ENCODE data around the gene SMPDL3A.
A peak's percentile ranks its signal among the peaks of the same experiment; 100 is the strongest.
"Not testable (repeated sequence)": the region's sequence is repeated elsewhere in the genome, so short reads cannot be mapped to it uniquely, and the experiment has no call there.

SMPDL3A gene

GRCh38 chr6:122789182-122790027 is at the start of gene SMPDL3A:
SMPDL3A (plus strand) TSS chr6:122789258; CDS start chr6:122789347, 89 bp downstream.
- peak; percentile 64 for DNase-seq (ENCODE audit: low spot score)

DNA sequence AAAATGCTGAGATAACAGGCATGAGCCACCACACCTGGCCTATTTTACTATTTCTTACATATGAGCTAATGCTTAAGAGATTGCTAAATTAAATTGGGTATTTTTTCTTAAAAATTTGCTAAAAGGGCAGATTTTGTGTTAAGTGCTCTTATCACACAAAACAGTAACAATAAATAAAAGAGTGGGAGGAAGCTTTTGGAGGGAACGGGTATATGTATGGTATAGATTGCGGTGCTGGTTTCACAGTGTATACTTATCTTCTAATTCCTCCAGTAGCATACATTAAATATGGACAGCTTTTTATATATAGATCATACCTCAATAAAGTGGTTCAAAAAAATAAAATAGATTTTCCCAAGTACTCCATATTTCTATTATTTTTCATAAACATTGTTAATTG is 49.0 kb upstream of the SMPDL3A start:
- no peak for DNase-seq (ENCODE audit: low spot score)

DNA sequence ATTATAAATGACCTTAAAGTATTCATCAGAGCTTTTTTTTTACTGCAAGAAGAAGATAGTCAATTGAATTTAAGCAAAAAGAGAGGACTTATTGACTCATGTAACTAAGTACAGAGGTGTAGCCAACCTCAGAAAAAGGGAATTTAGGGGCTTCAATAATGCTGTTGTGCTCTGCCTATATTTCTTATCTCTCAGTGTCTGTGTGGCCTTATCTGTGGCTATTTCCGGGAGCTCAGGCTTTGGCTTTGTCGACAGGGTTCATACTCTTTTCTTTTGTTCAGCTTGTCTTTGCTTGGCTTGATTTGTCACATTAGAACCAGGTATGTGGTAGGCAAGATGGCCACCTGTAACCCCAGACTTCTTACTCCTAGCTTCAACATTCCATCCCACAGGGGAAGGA is 48.1 kb upstream of the SMPDL3A start:
- DNase-seq (ENCODE audit: low spot score), result no peak

- not testable (repeated sequence) for DNase-seq (ENCODE audit: low spot score)
Measured at GRCh38 chr6:122744247-122744646, 44.8 kb upstream of the SMPDL3A start.

DNA sequence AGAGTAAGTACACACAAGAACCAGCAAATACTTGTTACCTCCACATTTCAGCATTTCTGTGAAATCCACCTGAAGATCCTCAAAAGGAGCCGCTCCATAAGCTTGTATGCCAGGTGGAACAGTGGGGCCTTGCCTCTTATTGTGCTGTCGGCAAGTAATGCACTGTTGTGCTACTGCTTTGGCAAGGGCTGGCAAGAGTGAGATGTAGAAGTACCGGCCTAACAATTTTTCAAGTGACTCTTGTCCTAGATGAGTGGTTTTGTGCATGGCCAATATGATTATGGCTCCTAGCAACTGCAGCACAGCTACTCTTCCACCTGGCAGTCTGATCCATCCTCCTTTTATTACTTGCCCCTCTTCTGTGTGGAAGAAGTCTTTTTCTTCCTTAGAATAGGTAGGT is 44.2 kb upstream of the SMPDL3A start:
- DNase-seq (ENCODE audit: low spot score), result not testable (repeated sequence)

- DNase-seq (ENCODE audit: low spot score), result no peak
Measured at GRCh38 chr6:122746688-122747087, 42.4 kb upstream of the SMPDL3A start.

- DNase-seq (ENCODE audit: low spot score), result no peak
Measured at GRCh38 chr6:122747573-122747972, 41.5 kb upstream of the SMPDL3A start.

- DNase-seq (ENCODE audit: low spot score), result not testable (repeated sequence)
Measured at GRCh38 chr6:122748945-122749344, 40.1 kb upstream of the SMPDL3A start.

- no peak for DNase-seq (ENCODE audit: low spot score)
Measured at GRCh38 chr6:122749451-122750050, 39.5 kb upstream of the SMPDL3A start.

- DNase-seq (ENCODE audit: low spot score), result no peak
Measured at GRCh38 chr6:122751326-122751725, 37.7 kb upstream of the SMPDL3A start.

DNA sequence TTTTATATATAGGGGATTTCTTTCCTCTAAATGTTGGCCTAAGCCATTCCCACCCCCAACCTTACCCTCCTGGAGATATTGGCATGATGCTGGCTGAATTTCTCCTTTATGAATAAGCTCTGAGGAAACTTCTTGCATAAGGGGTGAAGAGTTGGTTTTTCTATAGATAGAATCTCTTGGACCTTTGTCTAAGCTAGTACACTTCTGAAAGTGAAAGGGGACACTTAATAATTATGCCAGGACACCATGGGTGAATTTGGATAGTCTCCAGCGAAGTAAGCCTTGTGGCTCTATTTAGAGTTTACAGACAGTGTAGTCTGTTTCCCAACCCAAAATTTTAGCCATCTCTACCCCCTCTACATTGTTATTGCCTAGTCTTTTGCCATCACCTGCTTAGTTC is 36.6 kb upstream of the SMPDL3A start:
- no peak for DNase-seq (ENCODE audit: low spot score)

GRCh38 chr6:122753000-122753687 is 35.9 kb upstream of the SMPDL3A start:
- no peak for DNase-seq (ENCODE audit: low spot score)

GRCh38 chr6:122753688-122754056 is 35.4 kb upstream of the SMPDL3A start:
- DNase-seq (ENCODE audit: low spot score), result no peak

DNA sequence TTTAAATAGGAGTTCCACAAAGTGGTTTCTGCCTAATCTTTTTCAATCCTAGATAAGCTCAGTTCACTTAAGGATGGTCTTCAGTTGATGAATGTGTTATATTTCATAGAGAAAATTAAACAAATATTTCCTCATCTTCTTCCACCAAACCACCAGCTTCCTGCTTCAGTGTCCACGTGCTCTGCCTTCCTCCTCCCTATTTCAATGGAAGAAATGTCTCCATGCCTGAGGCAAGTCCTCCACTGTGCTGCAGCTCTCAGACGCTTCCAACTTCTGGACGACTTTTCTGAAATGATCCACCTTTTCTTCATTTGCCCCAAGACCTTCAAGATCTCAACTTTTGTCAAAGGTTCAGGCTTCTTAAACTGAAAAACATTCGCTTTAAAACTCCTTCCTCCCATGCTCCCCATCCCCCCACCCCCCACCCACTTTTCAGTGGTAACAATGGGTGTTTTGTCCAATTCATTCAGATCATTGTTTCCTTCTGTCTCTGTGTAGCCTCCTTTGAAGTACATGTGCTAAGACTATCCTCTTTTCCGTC is 34.8 kb upstream of the SMPDL3A start:
- no peak for DNase-seq (ENCODE audit: low spot score)

GRCh38 chr6:122755901-122756300 is 33.2 kb upstream of the SMPDL3A start:
- no peak for DNase-seq (ENCODE audit: low spot score)

GRCh38 chr6:122758927-122759334 is 30.1 kb upstream of the SMPDL3A start:
- DNase-seq (ENCODE audit: low spot score), result no peak

DNA sequence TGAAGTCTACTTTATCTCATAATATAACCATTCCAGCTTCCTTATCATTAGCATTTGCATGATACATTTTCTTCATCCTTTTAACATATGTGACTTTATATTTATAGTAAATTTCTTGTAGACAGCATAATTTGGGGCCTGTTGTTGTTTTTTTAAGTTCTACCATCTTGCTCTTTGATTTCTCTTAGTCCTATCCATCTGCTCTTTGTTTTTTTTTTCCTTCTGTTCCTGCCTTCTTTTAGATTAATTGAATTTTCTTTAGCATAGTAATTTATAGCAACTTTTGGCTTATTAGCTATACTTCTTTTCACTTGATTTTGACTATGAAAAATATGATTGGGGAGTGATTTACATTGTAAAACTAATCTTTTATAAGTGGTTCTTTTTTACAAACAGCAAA is 28.7 kb upstream of the SMPDL3A start:
- no peak for DNase-seq (ENCODE audit: low spot score)

GRCh38 chr6:122766256-122766655 is 22.8 kb upstream of the SMPDL3A start:
- DNase-seq (ENCODE audit: low spot score), result no peak

DNA sequence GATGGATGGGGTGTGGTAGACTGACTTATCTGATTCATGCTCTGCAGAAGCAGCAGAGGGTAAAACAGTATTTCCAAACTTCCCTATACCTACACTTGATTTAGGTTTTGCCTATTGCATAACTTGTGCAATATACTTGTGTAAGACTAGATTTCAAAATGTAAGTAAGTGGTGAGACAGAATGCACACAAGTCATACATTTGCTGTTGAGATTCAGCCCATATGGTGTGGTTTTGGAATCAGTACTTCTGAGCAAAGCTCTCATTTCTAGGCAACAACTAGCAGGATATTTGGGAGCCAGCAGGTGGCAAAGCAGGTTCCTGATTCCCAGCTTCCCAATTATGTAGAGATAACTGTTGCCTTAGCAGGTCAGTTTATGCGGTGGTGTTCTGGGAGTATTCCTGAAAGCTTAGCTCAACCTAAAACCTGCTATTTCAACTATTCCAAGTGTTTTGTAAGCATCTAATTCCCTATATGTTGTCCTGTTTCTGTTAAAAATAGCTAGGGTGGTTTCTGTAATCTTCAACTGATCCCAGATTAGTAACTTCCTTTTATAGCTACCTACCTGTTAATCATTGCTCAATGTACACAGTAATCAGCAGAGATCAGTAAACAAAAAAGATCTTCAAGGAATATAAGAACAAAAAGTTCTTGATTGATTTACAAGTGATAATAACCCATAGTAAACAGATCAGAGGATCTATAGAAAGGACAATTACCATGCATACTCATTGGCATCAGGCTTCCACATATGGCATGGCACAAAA is 18.0 kb upstream of the SMPDL3A start:
- DNase-seq (ENCODE audit: low spot score), result no peak

DNA sequence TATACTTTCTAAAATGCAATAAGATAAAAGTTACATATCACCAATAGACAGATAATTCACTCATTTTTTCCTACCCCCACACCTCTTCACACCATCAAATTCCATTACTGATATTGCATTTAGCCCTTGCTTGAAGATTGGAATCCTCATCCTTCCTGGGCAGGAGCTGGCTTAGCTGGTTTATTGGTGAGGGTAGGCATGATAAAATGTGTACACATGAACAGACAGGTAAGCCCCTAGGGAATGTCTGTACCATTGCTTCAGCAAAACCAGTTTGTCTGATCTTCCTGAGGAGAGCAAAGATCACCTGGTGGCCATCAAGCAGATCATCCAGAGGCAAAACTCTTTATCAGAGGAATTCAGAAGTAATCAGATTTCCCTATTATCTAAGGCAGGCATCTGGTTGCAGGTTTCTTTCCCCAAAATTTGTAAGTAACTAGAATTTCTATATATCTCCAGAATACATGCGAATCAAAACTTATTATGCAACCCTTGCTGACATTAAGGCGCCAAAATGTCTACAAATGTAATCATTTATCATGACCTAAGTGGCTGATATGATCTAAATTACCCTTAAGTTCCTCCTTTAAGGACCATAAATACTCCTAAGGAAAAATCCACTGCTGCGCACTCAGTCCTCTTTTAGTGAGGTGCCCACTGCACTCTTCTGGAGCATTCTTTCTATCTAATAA is 16.2 kb upstream of the SMPDL3A start:
- no peak for DNase-seq (ENCODE audit: low spot score)

GRCh38 chr6:122775975-122776374 is 13.1 kb upstream of the SMPDL3A start:
- no peak for DNase-seq (ENCODE audit: low spot score)

Measured in HuH-7 (cell line).